Measurements from ENCODE around the gene FYCO1.
A peak's percentile ranks its signal among the peaks of the same experiment; 100 is the strongest.
"Not testable (repeated sequence)": the region's sequence is repeated elsewhere in the genome, so short reads cannot be mapped to it uniquely, and the experiment has no call there.

The FYCO1 gene

GRCh38 chr3:45995236-45996192 is at the start of gene FYCO1:
TSS of gene FYCO1 (minus strand) at chr3:45995824. CDS start at chr3:45984910, 10,914 bp downstream.
- peak; percentile 88 for DNase-seq (ENCODE audit: low spot score)

- no peak for DNase-seq (ENCODE audit: low spot score)
Measured at GRCh38 chr3:46038916-46039315, 43.3 kb upstream of the FYCO1 start.

- not testable (repeated sequence) for DNase-seq (ENCODE audit: low spot score)
Measured at GRCh38 chr3:46038071-46038470, 42.4 kb upstream of the FYCO1 start.

- no peak for DNase-seq (ENCODE audit: low spot score)
Measured at GRCh38 chr3:46036191-46036590, 40.6 kb upstream of the FYCO1 start.

GRCh38 chr3:46031747-46032146 is 36.1 kb upstream of the FYCO1 start:
- no peak for DNase-seq (ENCODE audit: low spot score)

GRCh38 chr3:46031269-46031668 is 35.6 kb upstream of the FYCO1 start:
- DNase-seq (ENCODE audit: low spot score), result no peak

- no peak for DNase-seq (ENCODE audit: low spot score)
Measured at GRCh38 chr3:46030626-46031025, 35.0 kb upstream of the FYCO1 start.

- no peak for DNase-seq (ENCODE audit: low spot score)
Measured at GRCh38 chr3:46029953-46030543, 34.4 kb upstream of the FYCO1 start.

- no peak for DNase-seq (ENCODE audit: low spot score)
Measured at GRCh38 chr3:46027736-46028397, 32.2 kb upstream of the FYCO1 start.

- no peak for DNase-seq (ENCODE audit: low spot score)
Measured at GRCh38 chr3:46027021-46027705, 31.5 kb upstream of the FYCO1 start, which contains the start of gene XCR1. TSS of gene XCR1 (minus strand) at chr3:46027483. CDS start at chr3:46021947, 5,536 bp downstream.

GRCh38 chr3:46025139-46025538 is 29.5 kb upstream of the FYCO1 start:
- DNase-seq (ENCODE audit: low spot score), result no peak

- no peak for DNase-seq (ENCODE audit: low spot score)
Measured at GRCh38 chr3:46024131-46024530, 28.5 kb upstream of the FYCO1 start.

GRCh38 chr3:46022909-46023785 is 27.5 kb upstream of the FYCO1 start:
- DNase-seq (ENCODE audit: low spot score), result no peak

- no peak for DNase-seq (ENCODE audit: low spot score)
Measured at GRCh38 chr3:46021516-46021915, 25.9 kb upstream of the FYCO1 start.

GRCh38 chr3:46020766-46021510 is 25.3 kb upstream of the FYCO1 start:
- no peak for DNase-seq (ENCODE audit: low spot score)

- DNase-seq (ENCODE audit: low spot score), result no peak
Measured at GRCh38 chr3:46019707-46020106, 24.1 kb upstream of the FYCO1 start.

GRCh38 chr3:46017720-46018119 is 22.1 kb upstream of the FYCO1 start:
- DNase-seq (ENCODE audit: low spot score), result no peak

GRCh38 chr3:46013316-46014094 is 17.9 kb upstream of the FYCO1 start:
- no peak for DNase-seq (ENCODE audit: low spot score)

GRCh38 chr3:46012246-46012645 is 16.6 kb upstream of the FYCO1 start:
- no peak for DNase-seq (ENCODE audit: low spot score)
